SIG-M5 treated with dmso at 0.1 percent for 504 hours (cell line): Measurements from ENCODE around the gene KCND2.
"Not testable (repeated sequence)": the region's sequence is repeated elsewhere in the genome, so short reads cannot be mapped to it uniquely, and the experiment has no call there.

Experiments
- DNase-seq: peaks from one replicate; lab custom pipeline; 2025; ENCODE audit not compliant: unreplicated experiment; lab: John Stamatoyannopoulos, UW

KCND2 gene

DNA sequence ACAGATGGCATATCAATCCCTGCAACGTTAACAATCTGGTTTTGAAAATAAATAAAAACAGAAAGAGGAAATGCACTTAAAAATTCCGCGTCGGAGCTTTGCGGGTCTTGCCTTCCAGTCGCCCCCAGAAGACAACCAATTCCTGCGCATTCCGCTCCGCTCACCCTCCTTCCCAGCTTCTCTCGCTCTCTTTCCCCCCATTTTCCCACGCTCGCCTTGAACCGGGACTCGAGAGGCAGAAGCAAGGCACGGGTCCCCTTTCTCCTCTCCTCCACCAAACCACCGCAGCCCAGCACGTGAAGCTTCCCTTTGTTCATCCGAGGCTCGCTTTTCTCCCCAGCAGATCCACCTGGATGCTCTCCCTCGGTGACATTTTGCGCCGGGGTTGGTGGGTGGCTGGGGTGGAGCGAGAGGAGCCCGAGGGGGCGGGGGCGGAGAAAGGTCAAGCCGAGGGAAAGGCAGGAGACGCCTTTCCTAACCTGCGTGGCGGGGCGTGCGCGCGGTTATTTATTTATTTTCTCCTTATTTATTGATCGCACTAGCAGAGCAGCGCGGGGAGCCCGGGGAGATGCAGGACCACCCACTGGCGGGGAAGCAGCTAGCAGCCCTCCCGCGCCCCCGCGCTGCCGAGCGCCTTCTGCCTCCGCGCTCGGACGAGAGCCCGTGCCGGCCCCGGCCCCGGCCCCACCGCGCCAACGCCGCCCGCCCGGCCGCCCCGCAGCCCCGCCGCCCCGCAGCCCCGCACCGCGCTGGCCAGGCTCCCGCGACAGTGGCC lies at the start of gene KCND2:
TSS of gene KCND2 (plus strand) at position 475 of the 775 bp plus-strand sequence.
- no peak for DNase-seq

DNA sequence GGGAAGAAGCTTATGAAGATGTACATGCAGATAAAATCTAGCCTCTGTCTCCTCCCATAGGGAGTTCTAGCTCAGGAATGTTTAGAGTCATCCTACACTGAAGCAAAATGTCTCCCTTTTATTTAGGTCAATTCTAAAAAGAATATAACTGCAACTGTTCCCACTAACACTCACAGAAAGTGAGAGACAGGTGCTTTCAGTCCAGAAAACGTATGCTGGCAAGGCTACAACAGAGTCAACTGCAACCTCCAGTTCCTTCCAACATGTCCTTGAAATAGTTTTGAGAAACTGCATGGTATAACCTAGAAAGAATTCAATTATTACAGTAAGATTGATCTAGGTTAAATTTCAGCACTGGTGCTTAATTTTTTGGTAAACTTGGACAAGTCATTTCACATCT lies 46.8 kb upstream of the KCND2 start:
- no peak for DNase-seq

DNA sequence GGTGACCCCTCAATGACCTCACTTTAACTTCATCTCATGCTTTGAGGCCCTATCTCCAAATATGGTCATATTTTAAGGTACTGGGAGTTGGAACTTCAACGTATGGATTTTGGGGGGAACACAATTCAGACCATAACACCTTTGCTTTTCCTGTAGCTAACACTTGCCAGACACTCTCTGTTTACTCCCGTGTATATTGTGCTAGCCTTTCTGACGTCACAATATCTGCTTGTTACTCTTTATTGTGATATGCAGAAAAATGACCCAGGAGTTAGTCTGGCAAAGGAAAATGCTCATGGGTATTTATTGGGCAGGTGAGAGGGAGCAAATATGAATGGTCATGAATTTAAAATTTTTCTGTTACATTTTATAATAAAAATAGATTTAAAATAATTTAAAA lies 45.7 kb upstream of the KCND2 start:
- no peak for DNase-seq

GRCh38 chr7:120229084-120229483 lies 43.9 kb upstream of the KCND2 start:
- no peak for DNase-seq

- no peak for DNase-seq
Measured at GRCh38 chr7:120233338-120233737, 39.6 kb upstream of the KCND2 start.

DNA sequence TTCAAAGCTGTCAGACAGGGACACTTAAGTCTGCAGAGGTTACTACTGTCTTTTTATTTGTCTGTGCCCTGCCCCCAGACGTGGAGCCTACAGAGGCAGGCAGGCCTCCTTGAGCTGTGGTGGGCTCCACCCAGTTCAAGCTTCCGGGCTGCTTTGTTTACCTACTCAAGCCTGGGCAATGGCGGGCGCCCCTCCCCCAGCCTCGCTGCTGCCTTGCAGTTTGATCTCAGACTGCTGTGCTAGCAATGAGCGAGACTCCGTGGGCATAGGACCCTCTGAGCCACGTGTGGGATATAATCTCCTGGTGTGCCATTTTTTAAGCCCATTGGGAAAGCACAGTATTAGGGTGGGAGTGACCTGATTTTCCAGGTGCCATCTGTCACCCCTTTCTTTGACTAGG lies 32.6 kb upstream of the KCND2 start:
- not testable (repeated sequence) for DNase-seq

- DNase-seq = no peak
Measured at GRCh38 chr7:120241973-120242372, 31.0 kb upstream of the KCND2 start.

DNA sequence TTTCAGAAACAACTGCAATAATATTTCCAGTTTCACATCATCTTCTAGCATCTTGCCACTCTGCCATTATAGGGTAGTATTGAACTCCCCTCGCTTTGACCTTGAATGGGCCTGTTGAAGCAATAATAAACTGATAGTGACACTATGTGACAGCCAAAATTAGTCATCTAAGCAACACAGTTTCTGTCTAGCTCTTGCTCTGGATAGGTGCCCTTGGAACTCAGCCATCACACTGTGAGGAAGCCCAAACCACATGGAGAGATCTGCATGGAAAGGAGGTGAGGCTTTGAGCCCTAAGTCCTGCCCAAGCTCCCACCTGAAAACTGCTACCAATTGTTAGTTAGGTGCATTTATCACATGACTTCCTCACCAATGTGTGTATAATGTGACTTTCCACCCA lies 18.1 kb upstream of the KCND2 start:
- no peak for DNase-seq

GRCh38 chr7:120256344-120257070 lies 16.5 kb upstream of the KCND2 start:
- DNase-seq = no peak

DNA sequence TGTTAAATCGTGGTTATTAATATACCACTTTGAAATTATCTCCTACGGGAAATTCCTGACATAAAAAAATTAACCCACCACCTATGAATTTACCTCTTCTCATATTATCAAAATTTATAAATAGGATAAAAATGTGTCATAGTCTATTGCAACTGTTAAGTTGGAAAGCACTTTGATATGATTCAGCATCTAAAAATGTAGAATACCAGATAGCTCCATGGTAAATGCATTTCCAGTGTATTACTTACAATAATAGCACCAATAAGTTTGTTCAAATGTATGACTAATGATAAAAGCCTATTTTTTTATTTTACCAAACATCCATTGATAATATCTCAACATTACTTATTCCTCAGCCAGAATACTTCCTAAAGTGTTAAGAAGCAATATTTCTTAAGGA lies 13.6 kb upstream of the KCND2 start:
- DNase-seq = no peak

DNA sequence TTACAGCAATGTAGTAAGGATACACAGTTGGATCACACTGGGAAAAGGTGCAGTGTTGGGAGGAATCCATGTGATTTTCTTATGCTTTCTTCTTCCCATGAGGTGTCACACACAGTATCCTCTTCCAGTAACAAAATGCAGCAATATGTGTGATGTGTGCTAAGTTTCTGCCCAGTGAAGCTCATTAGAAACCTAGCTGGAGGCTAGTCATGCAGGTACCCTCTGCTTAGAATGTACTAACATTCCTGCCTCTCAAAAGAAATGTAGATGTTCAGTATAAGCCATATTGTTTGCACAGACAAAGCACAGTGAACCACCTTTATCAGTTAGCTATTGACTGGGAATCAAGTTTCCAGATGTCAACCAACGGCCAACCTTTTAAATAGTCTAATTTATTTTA lies 12.9 kb upstream of the KCND2 start:
- DNase-seq = no peak

GRCh38 chr7:120272261-120272660 lies 714 bp upstream of the KCND2 start:
- peak; percentile 45 for DNase-seq

DNA sequence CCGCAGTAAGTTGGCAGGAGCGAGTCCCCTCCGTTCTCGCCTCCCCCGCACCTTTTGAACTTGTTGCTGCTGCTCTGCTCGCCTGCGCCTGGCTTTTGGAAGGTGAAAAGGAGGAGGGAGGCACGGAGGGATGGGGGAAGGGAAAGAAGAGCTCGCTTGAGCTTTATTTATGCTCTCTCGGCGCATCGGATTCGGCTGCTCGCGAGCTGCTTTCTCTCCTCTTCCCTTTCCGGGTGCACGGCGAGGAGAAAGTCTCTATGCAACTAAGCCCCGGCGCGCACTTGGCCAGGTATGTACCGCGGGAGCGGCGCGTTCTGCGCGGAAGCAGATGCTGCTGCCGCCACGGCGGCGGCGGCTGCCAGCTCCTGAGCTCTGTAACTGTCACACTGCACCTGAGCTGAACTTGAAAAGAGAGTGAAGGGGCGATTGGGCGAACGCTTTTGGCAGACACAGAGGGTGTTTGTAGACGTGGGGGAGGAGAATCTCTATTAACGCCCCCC lies 551 bp downstream of the KCND2 start:
- no peak for DNase-seq

DNA sequence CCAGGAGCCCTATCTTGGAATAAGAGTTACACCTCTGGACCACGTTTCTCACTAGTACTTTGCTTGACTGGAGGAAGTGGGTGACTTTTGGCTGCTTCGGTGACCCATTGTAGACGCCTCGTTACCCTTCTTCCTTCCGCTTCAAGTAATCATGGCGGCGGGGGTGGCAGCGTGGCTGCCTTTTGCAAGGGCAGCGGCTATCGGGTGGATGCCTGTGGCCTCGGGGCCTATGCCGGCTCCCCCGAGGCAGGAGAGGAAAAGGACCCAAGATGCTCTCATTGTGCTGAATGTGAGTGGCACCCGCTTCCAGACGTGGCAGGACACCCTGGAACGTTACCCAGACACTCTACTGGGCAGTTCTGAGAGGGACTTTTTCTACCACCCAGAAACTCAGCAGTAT lies 1.5 kb downstream of the KCND2 start:
- DNase-seq = no peak

GRCh38 chr7:120274899-120275298 lies 1.9 kb downstream of the KCND2 start:
- DNase-seq = no peak

GRCh38 chr7:120276720-120277119 lies 3.7 kb downstream of the KCND2 start:
- no peak for DNase-seq

DNA sequence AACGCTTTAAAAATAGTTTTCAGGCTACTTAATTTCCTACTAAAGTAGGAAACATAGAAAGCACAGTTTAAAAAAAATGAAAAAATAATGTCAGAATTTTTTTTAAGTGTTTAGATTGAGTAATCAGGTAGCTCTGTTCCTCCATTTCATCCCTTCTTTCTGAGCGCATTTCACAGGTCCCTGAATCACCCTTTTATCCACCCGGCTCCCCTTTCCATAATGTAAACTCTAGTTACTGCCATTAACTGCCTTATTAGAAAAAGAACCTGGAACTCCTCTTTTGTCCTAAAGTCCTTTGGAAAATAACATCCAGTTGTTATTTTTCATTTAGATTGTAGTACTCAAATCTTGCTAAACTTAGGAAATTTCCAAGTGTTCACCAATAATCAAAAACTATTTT lies 5.8 kb downstream of the KCND2 start:
- no peak for DNase-seq

- no peak for DNase-seq
Measured at GRCh38 chr7:120280743-120281142, 7.8 kb downstream of the KCND2 start.

DNA sequence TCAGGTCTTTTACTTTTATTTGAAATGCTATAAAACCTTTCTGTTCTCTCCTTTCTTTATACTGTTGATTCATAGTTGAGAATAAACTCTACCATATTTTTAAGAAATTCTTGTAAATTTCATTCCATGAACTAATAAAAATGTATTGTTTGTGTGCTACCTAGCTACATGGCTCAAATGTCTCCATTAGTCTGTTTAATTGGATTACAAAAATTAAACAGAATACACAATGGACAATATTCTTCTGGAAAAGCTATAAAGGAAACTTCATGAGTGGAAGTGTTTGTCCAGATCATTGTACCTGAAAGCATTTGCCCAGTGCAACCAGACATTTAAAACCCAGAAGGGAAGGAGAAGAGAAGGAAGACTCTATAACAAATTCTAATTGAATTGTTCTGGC lies 20.1 kb downstream of the KCND2 start:
- DNase-seq = no peak

GRCh38 chr7:120302190-120302589 lies 29.2 kb downstream of the KCND2 start:
- DNase-seq = no peak

- DNase-seq = no peak
Measured at GRCh38 chr7:120303105-120303504, 30.1 kb downstream of the KCND2 start.

DNA sequence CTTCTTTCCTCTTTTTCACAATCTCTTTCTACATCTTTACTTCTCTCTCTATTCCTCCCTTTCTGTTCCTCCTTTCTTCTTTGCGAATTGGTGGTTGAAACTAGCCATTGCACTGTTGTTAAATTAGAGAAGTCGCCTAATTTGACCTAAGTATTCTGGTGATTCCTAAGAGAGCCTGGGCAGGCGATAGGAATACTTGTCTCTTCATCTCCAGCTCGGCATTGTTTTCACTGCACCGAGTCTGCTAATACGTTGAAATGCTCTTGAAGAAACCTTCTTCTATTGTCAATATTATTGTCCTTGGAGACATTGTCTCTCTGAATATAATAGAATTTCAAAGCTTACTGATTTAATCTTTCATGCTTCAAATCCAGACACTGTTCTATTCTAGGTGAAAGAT lies 31.7 kb downstream of the KCND2 start:
- DNase-seq = peak; percentile 6
